HL-60 (cell line): ENCODE data around the gene CCSER2.

Source experiments
- DNase-seq, 2 experiments: peaks; one replicate each; pipeline ENCODE4 v3.0.0-alpha.2; 2010 to 2020; ENCODE audit warnings: low read depth in 1 of 2, low spot score in 1 of 2
- H3K27ac ChIP-seq: fragments of 250-450 bp; sonication (Bioruptor Pico); replicated peaks from 2 replicates; pipeline ENCODE4 v1.5.1; 2020; ENCODE audit warnings: mild to moderate bottlenecking, moderate library complexity
- H3K27me3 ChIP-seq: fragments of 250-450 bp; sonication (Bioruptor Pico); 2 replicates; pipeline ENCODE4 v1.5.1; 2021; ENCODE audit warnings: mild to moderate bottlenecking, moderate library complexity; ENCODE audit not compliant: insufficient read depth, poor library complexity, severe bottlenecking
- H3K4me3 ChIP-seq: replicated peaks from 2 replicates; pipeline ENCODE4 v1.5.1; 2011; ENCODE audit warnings: mild to moderate bottlenecking, control low read depth, low read length; ENCODE audit not compliant: insufficient read depth
- GABPA ChIP-seq: IDR thresholded peaks from 2 replicates; pipeline ENCODE4 v1.6.1; 2012; ENCODE audit warnings: low read depth
- POLR2AphosphoS5 ChIP-seq: IDR thresholded peaks from 2 replicates; pipeline ENCODE4 v1.6.1; 2012; ENCODE audit warnings: low read depth
- SPI1 ChIP-seq: IDR thresholded peaks from 2 replicates; pipeline ENCODE4 v1.6.1; 2012; ENCODE audit warnings: low read depth, mild to moderate bottlenecking, borderline replicate concordance
- TF ChIP-seq, protein P1 (sequence below): IDR thresholded peaks from 2 replicates; pipeline ENCODE4 v1.6.1; 2012; ENCODE audit warnings: low read depth; ENCODE audit not compliant: insufficient replicate concordance
- TF ChIP-seq, protein P2 (sequence below): IDR thresholded peaks from one replicate; pipeline ENCODE4 v1.5.1; 2011; ENCODE audit warnings: low read length, control low read depth, inconsistent platforms; ENCODE audit not compliant: insufficient read depth

Gene CCSER2

DNA sequence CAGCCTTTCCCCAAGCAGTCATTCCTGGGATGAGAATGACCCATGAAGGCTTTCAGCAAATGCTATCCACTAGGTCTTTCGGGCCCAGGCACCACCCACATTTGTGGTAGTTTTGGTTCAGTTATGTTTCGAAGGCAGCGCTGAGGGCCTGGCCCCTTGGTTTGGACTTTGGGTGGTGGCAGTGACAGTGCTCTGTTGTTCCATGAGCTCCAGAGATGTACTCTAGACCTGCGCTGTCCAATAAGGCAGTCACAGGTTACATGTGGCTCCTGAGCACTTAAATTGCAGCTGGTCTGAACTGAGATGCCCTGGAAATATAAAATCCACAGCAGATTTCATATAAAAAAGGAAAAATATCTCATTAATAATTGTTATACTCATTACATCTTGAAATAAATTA, 209.6 kb downstream of the CCSER2 start:
- DNase-seq = no peak
- H3K27me3 ChIP-seq = no peaks in the 10 kb centered on the region
- H3K4me3 ChIP-seq = no peak overlapping the region
- no peak for TF ChIP-seq POLR2AphosphoS5
- TF ChIP-seq GABPA = no peak
- TF ChIP-seq, protein P1, sequence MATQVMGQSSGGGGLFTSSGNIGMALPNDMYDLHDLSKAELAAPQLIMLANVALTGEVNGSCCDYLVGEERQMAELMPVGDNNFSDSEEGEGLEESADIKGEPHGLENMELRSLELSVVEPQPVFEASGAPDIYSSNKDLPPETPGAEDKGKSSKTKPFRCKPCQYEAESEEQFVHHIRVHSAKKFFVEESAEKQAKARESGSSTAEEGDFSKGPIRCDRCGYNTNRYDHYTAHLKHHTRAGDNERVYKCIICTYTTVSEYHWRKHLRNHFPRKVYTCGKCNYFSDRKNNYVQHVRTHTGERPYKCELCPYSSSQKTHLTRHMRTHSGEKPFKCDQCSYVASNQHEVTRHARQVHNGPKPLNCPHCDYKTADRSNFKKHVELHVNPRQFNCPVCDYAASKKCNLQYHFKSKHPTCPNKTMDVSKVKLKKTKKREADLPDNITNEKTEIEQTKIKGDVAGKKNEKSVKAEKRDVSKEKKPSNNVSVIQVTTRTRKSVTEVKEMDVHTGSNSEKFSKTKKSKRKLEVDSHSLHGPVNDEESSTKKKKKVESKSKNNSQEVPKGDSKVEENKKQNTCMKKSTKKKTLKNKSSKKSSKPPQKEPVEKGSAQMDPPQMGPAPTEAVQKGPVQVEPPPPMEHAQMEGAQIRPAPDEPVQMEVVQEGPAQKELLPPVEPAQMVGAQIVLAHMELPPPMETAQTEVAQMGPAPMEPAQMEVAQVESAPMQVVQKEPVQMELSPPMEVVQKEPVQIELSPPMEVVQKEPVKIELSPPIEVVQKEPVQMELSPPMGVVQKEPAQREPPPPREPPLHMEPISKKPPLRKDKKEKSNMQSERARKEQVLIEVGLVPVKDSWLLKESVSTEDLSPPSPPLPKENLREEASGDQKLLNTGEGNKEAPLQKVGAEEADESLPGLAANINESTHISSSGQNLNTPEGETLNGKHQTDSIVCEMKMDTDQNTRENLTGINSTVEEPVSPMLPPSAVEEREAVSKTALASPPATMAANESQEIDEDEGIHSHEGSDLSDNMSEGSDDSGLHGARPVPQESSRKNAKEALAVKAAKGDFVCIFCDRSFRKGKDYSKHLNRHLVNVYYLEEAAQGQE = no peak
- TF ChIP-seq, protein P2, sequence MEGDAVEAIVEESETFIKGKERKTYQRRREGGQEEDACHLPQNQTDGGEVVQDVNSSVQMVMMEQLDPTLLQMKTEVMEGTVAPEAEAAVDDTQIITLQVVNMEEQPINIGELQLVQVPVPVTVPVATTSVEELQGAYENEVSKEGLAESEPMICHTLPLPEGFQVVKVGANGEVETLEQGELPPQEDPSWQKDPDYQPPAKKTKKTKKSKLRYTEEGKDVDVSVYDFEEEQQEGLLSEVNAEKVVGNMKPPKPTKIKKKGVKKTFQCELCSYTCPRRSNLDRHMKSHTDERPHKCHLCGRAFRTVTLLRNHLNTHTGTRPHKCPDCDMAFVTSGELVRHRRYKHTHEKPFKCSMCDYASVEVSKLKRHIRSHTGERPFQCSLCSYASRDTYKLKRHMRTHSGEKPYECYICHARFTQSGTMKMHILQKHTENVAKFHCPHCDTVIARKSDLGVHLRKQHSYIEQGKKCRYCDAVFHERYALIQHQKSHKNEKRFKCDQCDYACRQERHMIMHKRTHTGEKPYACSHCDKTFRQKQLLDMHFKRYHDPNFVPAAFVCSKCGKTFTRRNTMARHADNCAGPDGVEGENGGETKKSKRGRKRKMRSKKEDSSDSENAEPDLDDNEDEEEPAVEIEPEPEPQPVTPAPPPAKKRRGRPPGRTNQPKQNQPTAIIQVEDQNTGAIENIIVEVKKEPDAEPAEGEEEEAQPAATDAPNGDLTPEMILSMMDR = no peak
- no peak for TF ChIP-seq SPI1
- no peak overlapping the region for H3K27ac ChIP-seq

DNA sequence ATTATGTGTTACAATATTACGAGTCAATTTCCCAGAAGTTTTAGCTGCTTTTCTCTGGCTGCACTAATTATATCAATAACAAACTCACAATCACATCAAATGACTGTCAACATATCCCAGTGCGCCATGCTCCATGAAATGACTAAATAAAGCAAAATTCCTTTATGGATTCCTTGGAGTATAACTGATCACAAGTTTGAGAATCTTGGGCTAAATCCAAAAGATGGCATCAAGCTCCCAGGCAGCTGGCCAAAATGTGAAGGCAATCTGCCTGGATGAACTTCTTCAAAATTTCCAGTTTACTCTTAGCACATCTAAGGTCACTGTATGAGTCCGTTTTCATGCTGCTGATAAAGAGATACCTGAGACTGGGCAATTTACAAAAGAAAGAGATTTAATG, 210.8 kb downstream of the CCSER2 start:
- H3K4me3 ChIP-seq = no peak overlapping the region
- TF ChIP-seq, protein P1 = no peak
- TF ChIP-seq, protein P2 = no peak
- no peak for TF ChIP-seq GABPA
- TF ChIP-seq SPI1 = no peak
- no peak for TF ChIP-seq POLR2AphosphoS5
- H3K27ac ChIP-seq = no peak overlapping the region
- H3K27me3 ChIP-seq = no peaks in the 10 kb centered on the region
- no peak for DNase-seq

DNA sequence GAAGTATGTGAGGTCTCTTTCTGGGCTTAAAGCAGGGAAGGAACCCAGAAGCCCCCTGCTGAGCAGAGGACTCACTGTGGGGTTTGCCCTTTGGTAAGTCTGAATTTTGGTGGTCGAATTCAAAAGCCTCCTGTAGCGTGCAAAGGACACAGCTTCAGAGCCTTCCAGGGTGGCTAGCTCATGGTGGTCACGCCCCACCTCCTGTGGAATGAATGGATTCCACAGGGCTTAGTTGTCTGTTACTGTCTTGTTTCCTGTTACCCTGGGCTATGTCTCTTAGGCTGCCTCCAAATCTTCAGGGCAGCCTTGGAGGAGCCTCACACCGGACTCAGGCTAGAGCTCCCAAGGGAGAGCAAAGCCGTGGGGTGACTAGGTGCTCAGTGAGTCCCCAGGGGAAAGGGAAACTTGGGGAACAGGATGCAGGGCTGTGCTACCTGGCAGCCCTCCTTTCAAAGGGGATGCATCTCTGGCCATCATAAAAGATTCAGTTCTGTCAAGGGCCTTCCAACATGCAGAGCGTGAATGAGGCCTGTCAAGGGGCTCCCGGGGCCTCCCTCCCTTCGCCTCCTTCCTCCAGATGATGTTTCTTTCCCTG, 211.7 kb downstream of the CCSER2 start:
- DNase-seq = no peak
- no peak overlapping the region for H3K4me3 ChIP-seq
- no peaks in the 10 kb centered on the region for H3K27me3 ChIP-seq
- TF ChIP-seq GABPA (no peak), SPI1 (no peak), POLR2AphosphoS5 (no peak)
- TF ChIP-seq, protein P2 = no peak
- TF ChIP-seq, protein P1 = no peak
- H3K27ac ChIP-seq = no peak overlapping the region
